ENCODE measurements around the gene RPLP1. TPM values are rescaled to one million over a fixed set of nuclear protein-coding genes. Genes with fewer than 3 reads are reported as not detected.
"Not testable (repeated sequence)": the region's sequence is repeated elsewhere in the genome, so short reads cannot be mapped to it uniquely, and the experiment has no call there.

RPLP1 gene
- total RNA-seq, 1 donor from 2014 or later, result 101 TPM

- DNase-seq, result no peak
Measured at GRCh38 chr15:69439623-69440022, 13.0 kb upstream of the RPLP1 start.

DNA sequence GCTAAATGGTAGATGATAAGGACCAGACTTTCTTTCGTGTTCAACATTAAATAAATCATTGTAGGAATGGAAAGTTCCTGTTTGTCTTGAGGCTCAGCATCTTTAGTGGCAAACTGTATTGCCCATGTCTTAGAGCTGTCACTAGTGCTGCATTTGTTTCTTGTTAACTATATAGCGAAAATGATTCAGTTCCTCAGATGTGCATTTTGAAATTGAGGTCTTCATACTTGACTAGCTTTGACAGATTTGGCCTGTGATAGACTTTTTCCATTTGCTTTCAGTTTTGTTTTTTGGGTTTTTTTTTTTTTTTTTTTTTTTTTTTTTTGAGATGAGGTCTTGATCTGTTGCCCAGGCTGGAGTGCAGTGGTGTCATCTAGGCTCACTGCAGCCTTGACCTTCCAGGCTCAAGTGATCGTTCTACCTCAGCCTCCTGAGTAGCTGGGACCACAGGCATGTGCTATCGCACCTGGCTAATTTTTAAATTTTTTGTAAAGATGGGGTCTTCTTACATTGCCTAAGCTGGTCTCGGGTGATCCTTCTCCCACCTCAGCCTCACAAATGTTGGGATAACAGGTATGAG lies 9.5 kb upstream of the RPLP1 start:
- DNase-seq, result no peak

- no peak for DNase-seq
Measured at GRCh38 chr15:69444686-69445085, 7.9 kb upstream of the RPLP1 start.

GRCh38 chr15:69446953-69447352 lies 5.7 kb upstream of the RPLP1 start:
- DNase-seq, result no peak

DNA sequence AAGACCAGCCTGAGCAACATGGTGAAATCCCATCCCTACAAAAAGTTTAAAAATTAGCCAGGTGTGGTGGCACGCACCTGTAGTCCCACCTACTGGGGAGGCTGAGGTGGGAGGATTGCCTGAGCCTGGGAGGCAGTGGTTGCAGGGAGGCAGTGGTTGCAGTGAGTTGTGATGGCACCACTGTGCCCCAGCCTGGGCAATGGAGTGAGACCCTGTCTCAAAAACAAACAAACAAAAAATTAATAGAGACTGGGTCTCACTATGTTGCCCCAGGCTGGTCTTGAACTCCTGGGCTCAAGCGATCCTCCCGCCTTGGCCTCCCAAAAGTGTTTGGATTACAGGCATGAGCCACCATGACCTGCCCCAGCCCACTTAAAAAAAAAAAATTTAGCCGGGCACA lies 2.4 kb upstream of the RPLP1 start:
- DNase-seq, result not testable (repeated sequence)

GRCh38 chr15:69450968-69451695 lies 1.5 kb upstream of the RPLP1 start:
- no peak for DNase-seq

DNA sequence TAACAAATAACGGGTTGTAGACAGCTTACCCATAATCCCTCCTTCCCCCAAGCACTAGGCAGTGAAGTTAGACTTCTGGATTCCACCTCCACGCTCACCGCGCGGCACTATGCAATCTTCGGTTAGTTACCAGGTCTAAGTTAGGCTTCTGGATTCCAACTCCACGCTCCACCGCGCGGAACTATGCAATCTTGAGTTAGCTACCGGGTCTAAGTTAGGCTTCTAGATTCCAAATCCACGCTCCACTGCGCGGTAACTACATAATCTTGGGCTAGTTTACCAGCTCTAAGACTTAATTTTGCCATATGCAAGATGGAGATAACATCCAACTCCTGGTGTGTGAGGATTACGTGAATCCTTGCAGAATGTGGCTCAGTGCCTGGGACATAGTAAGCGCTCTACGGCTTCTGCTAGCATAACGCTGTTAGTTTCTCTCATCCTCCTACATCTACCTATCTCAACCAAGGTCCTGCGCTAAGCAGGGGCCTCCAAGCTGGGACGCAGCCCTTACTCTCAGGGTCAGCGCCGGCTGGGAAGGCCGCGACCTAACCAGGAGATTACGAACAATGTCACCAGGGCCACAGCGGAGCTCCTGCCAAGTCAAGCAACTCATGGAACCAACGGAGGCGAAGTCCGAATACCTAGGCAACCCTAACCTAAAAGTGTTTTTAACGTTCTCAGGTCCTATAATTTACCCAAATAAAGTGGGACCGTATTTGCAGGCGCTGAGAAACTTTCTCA lies 497 bp upstream of the RPLP1 start:
- DNase-seq, result no peak

DNA sequence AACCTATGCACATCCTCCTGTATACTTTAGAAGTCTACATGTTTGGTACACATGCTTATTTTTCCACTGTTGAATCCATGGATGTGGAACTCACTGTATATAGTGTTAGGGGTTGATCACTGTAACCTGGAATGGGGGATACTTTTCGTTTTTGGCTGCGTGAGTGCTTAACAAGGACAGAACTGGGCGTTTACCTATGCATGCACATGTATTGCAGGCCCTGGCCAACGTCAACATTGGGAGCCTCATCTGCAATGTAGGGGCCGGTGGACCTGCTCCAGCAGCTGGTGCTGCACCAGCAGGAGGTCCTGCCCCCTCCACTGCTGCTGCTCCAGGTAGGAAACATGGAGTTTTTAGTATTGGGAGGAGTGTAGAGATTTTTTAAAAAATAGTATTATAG lies 2.3 kb downstream of the RPLP1 start:
- DNase-seq, result no peak

DNA sequence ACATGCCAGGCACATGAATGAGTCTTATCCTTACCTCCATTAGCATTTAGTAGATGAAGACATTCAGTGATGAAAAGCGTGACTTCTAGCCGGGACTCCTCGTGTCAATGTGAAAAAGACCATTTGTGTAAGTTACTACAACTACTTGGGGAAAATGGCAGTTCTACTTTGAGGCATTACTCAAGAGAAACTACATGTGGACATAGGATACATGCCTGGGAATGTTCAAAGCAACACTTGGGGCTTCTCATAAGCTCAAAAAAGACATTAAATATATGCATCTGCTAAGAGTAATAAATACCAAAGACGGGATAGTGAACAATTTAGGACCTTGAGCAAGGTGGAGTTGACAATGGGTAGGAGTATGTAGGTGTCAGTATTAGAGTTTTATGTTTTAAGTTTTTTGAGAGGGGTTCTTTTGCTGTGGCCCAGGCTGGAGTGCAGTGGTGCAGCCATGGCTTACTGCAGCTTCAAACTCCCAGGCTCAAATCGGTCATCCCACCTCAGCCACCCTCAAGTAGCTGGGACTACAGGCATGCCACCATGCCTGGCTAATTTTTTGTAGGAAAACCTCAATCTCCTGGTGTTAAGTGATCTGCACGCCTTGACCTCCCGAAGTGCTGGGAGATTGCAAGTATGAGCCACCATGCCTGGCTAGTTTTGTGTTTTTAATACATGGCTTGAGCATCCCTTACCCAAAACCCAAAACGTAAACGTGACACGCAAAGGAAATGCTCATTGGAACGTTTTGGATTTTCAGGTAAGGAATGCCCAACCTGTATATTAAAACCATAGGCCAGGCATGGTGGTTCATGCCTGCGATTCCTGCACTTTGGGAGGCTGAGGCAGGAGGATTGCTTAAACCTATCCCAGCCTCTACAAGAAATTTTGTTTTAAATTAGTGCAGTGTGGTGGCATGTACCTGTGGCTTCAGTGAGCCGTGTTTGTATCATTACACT lies 3.9 kb downstream of the RPLP1 start:
- no peak for DNase-seq

DNA sequence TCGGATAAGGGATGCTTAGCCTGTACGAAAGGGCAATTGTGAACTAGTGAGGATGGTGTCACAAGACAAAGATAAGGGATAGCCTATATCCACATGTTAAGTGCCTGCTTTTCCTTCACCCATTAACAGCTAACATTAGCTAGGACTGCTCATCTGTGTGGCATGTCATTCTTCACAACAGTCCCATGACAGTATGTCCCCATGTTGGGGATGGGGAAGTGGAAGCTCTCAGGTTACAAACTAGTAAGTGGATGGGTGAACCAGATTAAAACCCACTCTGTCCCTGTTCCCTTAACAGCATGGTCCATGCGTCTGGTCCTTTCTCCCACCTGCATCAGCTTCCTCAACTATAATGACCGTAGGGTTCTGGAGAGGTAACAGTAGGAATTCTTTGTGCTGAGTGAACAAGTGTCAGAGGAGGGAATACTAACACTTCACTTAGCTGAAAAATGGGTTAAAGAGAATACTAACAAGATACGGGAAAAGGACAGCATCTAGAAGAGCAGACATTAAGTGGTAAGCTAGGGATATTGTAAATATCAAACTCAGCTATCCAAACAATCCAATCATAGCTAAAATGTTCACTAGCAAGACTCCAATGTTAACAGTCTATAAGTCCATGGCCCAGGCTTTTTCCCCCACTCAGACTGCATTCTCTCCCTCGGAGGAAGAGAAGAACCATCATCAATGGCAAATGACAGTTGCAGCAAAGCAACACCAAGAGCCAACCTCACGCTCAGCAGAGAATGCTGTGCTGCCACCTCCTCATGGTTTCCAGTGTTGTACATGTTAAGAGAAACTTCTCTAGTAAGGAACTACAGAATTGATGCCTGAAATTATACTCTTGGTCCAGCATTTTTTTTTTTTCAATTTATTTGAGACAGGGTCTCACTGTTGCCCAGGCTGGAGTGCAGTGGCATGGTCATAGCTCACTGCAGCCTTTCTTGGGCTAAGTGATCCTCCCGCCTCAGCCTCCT lies 5.0 kb downstream of the RPLP1 start:
- no peak for DNase-seq

DNA sequence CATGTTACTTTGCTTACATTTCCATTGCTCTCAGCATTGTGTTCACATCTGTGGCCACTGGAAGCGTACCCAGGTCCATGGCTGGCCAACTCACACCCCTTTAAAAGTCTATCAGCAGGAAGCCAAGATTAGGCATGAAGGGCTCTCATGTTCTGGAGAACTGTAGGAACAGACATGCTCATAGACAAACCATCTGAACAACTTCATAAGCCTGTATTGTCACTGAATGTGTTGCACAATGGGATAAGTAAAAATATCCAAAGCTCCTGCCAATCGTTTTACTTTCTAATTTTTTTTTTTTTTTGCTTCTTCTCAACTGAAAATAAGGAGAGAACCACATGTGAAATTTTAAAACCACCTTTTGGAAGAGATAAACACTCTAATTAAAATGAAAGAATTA lies 6.4 kb downstream of the RPLP1 start:
- DNase-seq, result no peak

GRCh38 chr15:69460481-69460880 lies 7.9 kb downstream of the RPLP1 start:
- DNase-seq, result no peak

DNA sequence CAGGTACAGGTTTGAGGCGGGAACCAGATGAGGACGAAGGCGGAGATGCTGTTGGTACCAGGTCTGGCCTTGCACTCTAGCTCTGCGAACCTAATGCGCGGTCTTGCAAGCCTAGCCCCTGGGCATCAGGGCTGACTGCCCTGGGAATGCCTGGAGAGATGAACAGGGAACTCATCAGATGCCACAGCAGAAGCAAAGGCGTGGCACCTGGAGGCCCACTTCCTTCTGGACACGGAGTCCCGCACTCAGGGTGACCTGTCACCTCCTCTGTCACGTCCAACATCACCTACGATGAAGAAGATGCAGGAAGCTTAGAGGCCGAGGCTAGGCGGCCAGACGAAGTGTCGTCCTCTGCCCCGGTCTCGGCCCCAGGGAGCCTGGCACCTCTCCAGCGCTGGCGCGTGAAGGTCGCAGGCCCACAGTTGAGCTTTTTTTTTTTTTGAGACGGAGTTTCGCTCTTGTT lies 9.4 kb downstream of the RPLP1 start:
- no peak for DNase-seq

DNA sequence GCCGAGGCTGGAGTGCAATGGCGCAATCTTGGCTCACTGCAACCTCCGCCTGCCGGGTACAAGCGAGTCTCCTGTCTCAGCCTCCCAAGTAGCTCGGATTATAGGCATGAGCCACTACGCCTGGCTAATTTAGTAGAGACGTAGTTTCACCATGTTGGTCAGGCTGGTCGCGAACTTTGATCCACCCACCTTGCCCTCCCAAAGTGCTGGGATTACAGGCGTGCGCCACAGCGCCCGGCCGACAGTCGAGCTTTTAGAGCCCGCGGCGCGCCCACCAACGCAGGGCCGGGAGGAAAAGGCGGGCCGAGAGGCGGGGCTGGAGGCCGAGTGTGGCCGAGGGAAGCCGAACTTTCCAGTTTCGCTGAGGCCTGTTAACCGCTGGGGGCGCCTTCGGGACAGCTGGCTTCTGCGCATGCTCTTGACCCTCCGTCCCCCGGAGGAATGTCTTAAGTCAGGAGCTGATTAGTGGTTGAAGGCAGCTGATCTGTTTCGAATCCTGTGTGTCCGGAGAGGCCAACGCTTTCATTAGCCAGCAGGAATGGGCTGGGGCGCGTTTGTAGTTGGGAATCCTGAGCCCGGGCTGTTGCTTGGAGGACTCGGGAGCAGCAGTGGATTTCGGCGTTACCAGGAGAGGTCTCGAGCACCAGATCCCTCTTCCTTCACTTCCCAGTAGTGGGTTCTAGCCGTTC lies 10.0 kb downstream of the RPLP1 start:
- peak; percentile 99 for DNase-seq

DNA sequence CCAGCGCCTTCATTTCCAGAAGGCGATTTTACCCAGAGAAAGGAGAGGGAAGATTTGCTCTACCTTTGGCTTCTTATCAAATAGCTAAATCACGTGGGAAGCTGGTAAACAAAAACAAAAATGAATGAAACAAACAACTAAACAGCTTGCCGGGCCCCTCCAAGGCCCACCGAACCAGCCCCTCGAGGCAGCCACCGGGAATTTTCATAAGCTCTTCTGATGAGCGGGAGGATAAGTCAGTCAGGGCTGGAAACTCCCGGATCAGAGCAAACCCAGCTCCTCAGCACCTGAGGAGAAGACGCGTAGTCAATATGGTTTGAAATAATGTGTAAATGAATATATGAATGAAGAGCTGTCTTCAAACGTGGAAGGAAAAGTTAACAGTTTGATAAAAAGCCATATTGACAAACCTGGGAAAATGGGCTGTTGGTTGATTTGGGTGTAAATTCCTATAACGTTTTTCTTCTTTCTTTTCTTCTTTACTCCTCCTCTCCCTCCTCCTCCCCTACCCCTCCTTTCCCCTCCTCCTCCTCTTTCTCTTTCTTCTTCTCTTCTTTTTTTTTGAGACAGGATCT lies 10.7 kb downstream of the RPLP1 start:
- no peak for DNase-seq

GRCh38 chr15:69465253-69465652 lies 12.6 kb downstream of the RPLP1 start:
- no peak for DNase-seq

DNA sequence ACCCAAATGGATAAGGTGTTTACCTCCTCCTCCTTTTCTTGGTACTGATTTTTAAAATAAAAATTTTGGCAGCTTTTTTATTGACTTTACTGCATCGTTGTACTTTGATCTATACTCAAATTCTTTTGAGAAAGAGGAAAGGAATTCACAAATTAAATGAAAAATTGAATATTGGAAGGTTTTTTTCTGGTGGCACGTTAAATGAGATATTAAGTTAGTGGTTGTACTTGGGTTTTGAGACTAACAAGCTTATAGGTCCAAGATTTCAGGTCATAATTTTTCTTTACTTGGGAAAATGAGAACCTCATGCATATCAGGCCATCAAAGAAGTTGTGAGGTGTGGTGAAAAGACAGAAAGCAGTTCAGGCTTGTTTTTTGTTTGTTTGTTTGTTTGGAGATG lies 14.1 kb downstream of the RPLP1 start:
- no peak for DNase-seq

DNA sequence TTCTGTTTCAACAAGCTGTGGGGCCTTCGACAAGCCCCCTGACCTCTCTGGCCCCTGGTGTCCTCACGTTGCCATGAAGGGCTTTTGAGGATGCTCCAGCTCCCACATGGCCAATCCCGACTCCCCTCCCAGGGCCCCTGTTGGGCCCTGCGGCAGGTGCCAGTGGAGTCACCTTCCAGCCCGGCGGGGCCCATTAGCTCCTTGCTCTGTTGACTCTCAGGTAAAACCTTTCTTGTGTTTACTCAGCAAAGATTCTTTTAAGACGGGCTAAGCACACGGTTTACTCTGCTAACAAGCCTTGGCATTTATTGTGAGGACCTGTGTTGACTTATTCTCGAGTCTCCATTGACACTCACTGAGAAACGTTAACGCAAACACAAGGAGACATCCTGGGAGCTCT lies 15.0 kb downstream of the RPLP1 start:
- DNase-seq, result peak; percentile 61

GRCh38 chr15:69468241-69469121 lies 15.9 kb downstream of the RPLP1 start:
- DNase-seq, result peak; percentile 76
